DND-41 (cell line): ENCODE measurements around the gene RSPH6A.

ENCODE experiments used
- ATAC-seq: fragments of 200-7000 bp; cut with Tn5 transposase; 3 replicates; pipeline ENCODE4 v1.9.1; 2021; ENCODE audit warnings: low read depth; ENCODE audit not compliant: insufficient read depth
- DNase-seq: peaks from one replicate; pipeline ENCODE4 v3.0.0-alpha.2; 2020
- H2AFZ ChIP-seq: 2 replicates; pipeline ENCODE4 v1.6.0; 2012; ENCODE audit warnings: low read depth, low read length
- H3K27ac ChIP-seq: 2 replicates; pipeline ENCODE4 v1.5.1; 2012; ENCODE audit warnings: low read length, inconsistent platforms
- H3K27me3 ChIP-seq: fragments of 200-600 bp; sonication (generic); 2 replicates; pipeline ENCODE4 v1.6.0; 2012; ENCODE audit warnings: low read length, mild to moderate bottlenecking, inconsistent platforms; ENCODE audit not compliant: insufficient read depth, poor library complexity
- H3K36me3 ChIP-seq: 2 replicates; pipeline ENCODE4 v1.5.1; 2012; ENCODE audit warnings: low read length, inconsistent platforms; ENCODE audit not compliant: insufficient read depth
- H3K4me1 ChIP-seq: 2 replicates; pipeline ENCODE4 v1.5.1; 2012; ENCODE audit warnings: mild to moderate bottlenecking, low read length; ENCODE audit not compliant: insufficient read depth
- H3K4me2 ChIP-seq: 2 replicates; pipeline ENCODE4 v1.6.0; 2012; ENCODE audit warnings: mild to moderate bottlenecking, moderate library complexity, low read length, inconsistent platforms; ENCODE audit not compliant: insufficient read depth
- H3K4me3 ChIP-seq, 2 experiments: fragments of 200-600 bp in 1 of 2; shearing (Covaris generic) in 1 of 2; 2 replicates each; pipeline ENCODE4 v1.5.1; 2012 to 2016; ENCODE audit warnings: inconsistent platforms in 2 of 2, low read length in 2 of 2, mild to moderate bottlenecking in 2 of 2, low read depth in 1 of 2, moderate library complexity in 1 of 2
- H3K79me2 ChIP-seq: 2 replicates; pipeline ENCODE4 v1.6.0; 2012; ENCODE audit warnings: low read length, inconsistent platforms; ENCODE audit not compliant: insufficient read depth
- H3K9ac ChIP-seq: 2 replicates; pipeline ENCODE4 v1.6.0; 2012; ENCODE audit warnings: low read depth, mild to moderate bottlenecking, inconsistent platforms, low read length, moderate library complexity
- H3K9me3 ChIP-seq: 2 replicates; pipeline ENCODE4 v1.5.1; 2012; ENCODE audit warnings: low read length, moderate library complexity, mild to moderate bottlenecking, inconsistent platforms; ENCODE audit not compliant: insufficient read depth, severe bottlenecking
- H4K20me1 ChIP-seq: 2 replicates; pipeline ENCODE4 v1.6.0; 2012; ENCODE audit warnings: low read length; ENCODE audit not compliant: insufficient read depth
- CTCF ChIP-seq: IDR thresholded peaks from 2 replicates; pipeline ENCODE4 v1.5.1; 2012; ENCODE audit warnings: borderline replicate concordance, low read length, moderate library complexity, mild to moderate bottlenecking; ENCODE audit not compliant: poor library complexity, severe bottlenecking; ENCODE audit errors: extremely low read depth
- EZH2 ChIP-seq: IDR thresholded peaks from 3 replicates; pipeline ENCODE4 v1.6.1; 2012; ENCODE audit warnings: borderline replicate concordance, low read depth, mild to moderate bottlenecking, moderate library complexity, low read length, inconsistent platforms; ENCODE audit not compliant: severe bottlenecking

RSPH6A gene

GRCh38 chr19:45860359-45861259, 45.5 kb upstream of the RSPH6A start:
- H3K4me2 ChIP-seq = no peak overlapping the region
- no peak overlapping the region for H3K27ac ChIP-seq
- H3K79me2 ChIP-seq = peaks cover 59% of the 10 kb centered on the region
- DNase-seq = no peak
- no peak for ATAC-seq
- peaks cover 10% of the 10 kb centered on the region; the same call in 1 of the 2 replicates for H4K20me1 ChIP-seq
- no peak overlapping the region for H2AFZ ChIP-seq
- H3K36me3 ChIP-seq = peaks cover 41% of the 10 kb centered on the region
- no peak overlapping the region for H3K9ac ChIP-seq
- no peaks in the 10 kb centered on the region for H3K9me3 ChIP-seq
- H3K4me3 ChIP-seq = no peak overlapping the region
- H3K4me1 ChIP-seq = peaks cover 26% of the 10 kb centered on the region
- TF ChIP-seq EZH2 (no peak), CTCF (no peak)
- no peaks in the 10 kb centered on the region for H3K27me3 ChIP-seq

GRCh38 chr19:45854167-45854778, 39.2 kb upstream of the RSPH6A start:
- no peaks in the 10 kb centered on the region for H3K9me3 ChIP-seq
- peaks cover 20% of the 10 kb centered on the region for H4K20me1 ChIP-seq
- no peak overlapping the region for H3K9ac ChIP-seq
- DNase-seq (no peak), ATAC-seq (no peak)
- H3K79me2 ChIP-seq = peaks cover 32% of the 10 kb centered on the region
- H3K4me2 ChIP-seq = no peak overlapping the region
- H3K4me3 ChIP-seq = no peak overlapping the region
- no peak for TF ChIP-seq EZH2
- TF ChIP-seq CTCF = no peak
- H2AFZ ChIP-seq = no peak overlapping the region
- no peaks in the 10 kb centered on the region for H3K4me1 ChIP-seq
- no peaks in the 10 kb centered on the region for H3K27me3 ChIP-seq
- no peak overlapping the region for H3K27ac ChIP-seq
- H3K36me3 ChIP-seq = peaks cover 82% of the 10 kb centered on the region

- ATAC-seq = no peak
- peaks cover 22% of the 10 kb centered on the region for H3K79me2 ChIP-seq
- DNase-seq = no peak
- H3K4me1 ChIP-seq = no peaks in the 10 kb centered on the region
- H3K27me3 ChIP-seq = no peaks in the 10 kb centered on the region
- H3K27ac ChIP-seq = no peak overlapping the region
- no peak overlapping the region for H3K4me2 ChIP-seq
- H3K9ac ChIP-seq = no peak overlapping the region
- no peaks in the 10 kb centered on the region for H3K9me3 ChIP-seq
- no peak overlapping the region for H2AFZ ChIP-seq
- peaks cover 84% of the 10 kb centered on the region for H3K36me3 ChIP-seq
- H3K4me3 ChIP-seq = no peak overlapping the region
- TF ChIP-seq EZH2 = no peak
- TF ChIP-seq CTCF = no peak
- H4K20me1 ChIP-seq = peaks cover 20% of the 10 kb centered on the region
Observed at GRCh38 chr19:45852983-45853382, 37.9 kb upstream of the RSPH6A start.
